GM12875 (cell line): ENCODE measurements around the gene STK32A.

Experiments used
- H3K4me3 ChIP-seq: one replicate; pipeline ENCODE4 v1.5.1; 2011; ENCODE audit warnings: low read depth, low read length, control low read depth
- TF ChIP-seq, protein P1 (sequence below): IDR thresholded peaks from 2 replicates; pipeline ENCODE4 v1.5.1; 2011; ENCODE audit warnings: low read depth, mild to moderate bottlenecking, control low read depth, inconsistent platforms, low read length, moderate library complexity, borderline replicate concordance; ENCODE audit not compliant: insufficient read depth

The STK32A gene

DNA sequence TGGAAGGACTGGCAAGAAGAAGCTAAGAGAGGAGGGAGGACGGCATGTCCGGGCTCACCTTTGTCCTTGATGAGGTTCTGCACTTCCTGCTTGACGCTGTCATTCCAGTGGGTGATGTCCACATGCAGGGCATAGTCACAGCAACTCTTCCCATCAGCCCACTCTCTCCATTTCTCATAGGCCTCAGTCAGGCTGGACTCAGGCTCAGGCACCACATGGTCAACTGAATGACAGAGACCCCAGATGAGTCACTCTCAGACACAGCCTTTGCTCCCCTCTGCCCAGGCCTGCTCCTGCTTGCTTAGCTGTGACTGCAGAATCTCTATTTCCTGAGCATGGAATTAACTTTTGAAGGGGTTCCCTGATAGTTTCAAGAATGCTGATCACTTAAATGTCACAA is 180.8 kb downstream of the STK32A start:
- TF ChIP-seq, protein P1, sequence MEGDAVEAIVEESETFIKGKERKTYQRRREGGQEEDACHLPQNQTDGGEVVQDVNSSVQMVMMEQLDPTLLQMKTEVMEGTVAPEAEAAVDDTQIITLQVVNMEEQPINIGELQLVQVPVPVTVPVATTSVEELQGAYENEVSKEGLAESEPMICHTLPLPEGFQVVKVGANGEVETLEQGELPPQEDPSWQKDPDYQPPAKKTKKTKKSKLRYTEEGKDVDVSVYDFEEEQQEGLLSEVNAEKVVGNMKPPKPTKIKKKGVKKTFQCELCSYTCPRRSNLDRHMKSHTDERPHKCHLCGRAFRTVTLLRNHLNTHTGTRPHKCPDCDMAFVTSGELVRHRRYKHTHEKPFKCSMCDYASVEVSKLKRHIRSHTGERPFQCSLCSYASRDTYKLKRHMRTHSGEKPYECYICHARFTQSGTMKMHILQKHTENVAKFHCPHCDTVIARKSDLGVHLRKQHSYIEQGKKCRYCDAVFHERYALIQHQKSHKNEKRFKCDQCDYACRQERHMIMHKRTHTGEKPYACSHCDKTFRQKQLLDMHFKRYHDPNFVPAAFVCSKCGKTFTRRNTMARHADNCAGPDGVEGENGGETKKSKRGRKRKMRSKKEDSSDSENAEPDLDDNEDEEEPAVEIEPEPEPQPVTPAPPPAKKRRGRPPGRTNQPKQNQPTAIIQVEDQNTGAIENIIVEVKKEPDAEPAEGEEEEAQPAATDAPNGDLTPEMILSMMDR, result no peak
- no peak overlapping the region for H3K4me3 ChIP-seq

DNA sequence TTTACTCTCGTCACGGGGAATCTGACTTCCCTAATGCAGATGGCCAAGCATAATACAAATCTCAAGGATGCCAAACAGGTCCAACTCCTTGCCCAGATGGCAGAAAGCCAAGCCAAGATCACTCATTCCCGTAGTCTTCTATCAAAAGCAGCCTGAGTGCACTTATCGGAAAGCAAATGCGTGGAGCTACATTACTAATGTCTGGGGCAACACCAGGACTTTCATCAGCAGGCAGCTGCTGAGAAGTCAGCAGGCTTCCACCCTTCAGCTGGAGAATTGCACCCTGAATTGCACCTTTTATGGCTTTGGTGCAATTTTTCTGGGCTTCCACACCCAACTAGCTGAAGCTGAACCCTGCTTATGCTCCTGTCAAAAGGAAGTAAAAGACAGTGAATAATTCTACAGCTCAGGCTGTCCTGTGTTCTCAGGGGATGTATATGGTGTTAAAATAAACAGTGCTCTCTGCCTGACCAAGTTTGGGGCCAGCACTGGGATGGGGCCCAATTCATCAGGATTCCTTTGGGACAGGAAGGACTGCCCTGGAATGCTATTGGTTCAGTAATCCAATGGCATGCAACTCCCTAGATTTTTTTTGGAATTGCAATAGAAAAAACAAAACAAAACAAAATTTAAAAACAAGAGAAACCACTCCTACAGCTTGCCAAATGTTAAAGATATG is 182.4 kb downstream of the STK32A start:
- no peak overlapping the region for H3K4me3 ChIP-seq

DNA sequence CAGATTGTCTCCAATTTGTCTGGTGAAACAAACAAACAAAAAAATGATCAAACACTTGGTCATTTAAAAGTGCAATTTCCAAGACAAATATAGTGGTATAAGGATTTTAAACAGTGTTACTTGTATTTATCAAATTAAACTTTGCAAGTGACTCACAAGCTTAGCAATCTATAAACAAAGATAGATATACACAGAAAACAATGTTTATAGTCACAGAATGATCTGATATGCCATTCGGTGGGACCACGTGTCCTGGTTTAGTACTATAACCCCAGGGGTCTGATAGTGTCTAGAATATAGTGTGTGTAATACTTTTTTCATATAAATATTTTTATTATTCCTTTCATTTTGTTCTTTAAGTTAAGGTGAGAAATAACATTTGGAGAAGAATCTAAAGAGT is 183.8 kb downstream of the STK32A start:
- no peak overlapping the region for H3K4me3 ChIP-seq
- TF ChIP-seq, protein P1, result no peak

More for the DNA sequence above, 182.4 kb downstream of the STK32A start:
- TF ChIP-seq, protein P1, result no peak

DNA sequence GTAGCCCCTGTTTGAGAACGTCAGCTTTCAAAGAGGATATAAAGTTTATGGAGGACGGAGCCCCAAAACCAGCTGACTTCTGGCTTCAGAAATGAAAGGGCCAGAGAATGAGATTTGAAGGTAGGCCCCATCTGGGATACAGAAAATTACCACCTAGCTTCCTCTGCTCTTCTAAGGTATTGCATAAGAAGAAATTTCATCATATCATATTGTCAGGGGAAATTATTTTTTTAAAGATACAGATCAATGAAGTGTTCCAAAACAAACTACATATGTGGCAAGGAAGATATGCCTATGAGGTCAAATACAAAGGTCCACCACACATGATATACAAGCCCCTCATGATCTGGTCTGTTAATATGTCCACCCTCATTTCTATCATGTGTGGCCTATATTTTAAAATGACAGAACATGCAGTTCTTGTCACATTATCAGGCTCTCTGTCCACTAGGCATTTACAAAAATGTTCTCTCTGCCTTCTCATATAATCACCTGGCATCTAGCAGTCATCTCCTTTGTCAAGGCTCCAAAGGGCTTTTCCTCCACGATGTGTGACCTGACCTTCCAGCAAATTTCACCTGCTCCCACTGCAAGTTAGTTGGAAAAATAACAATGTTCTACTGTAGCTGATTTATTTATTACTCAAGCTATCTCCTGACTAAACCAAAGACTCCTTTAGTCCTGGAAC is 192.0 kb downstream of the STK32A start:
- no peak overlapping the region for H3K4me3 ChIP-seq
- TF ChIP-seq, protein P1, result no peak

DNA sequence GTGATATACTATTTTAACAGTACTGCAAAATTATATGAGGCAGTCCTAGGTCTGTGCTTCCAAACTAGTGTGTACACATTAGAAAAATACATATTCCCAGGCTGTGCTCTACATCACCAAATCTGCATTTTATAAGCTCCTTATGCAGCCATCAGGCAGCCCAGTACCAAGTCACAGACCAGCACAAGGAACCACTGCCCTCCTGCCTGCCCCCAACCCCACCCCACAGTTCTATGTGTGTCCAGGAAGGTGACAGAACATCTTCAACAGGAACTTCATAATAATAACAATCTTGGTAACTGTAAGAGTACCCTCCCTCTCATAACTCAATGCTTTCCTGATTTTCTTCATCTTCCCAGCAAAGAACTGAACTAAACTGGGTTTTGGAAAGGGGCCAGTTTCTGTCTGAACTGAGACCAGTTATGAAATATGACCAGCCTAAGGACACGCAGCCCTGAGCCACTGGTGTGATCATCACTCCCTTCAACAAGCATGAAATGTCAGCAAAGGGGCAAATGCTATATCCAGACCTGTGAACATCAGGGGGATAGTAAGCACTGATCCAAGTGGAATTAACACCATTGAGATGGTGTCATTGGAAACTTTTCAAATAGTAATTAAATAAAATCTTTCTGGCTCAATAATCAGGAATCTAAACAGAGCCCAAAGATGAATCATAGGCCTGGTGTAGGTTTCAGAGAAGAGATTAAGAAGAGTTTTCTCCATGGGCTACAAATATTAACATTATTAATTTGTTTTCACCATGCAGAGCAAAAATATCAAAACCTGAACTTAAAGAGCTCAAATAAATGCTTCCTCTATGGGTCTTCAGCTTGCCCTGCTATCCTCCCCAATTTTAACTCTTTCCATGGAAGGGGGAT is 192.9 kb downstream of the STK32A start:
- no peak overlapping the region for H3K4me3 ChIP-seq
- TF ChIP-seq, protein P1, result no peak

DNA sequence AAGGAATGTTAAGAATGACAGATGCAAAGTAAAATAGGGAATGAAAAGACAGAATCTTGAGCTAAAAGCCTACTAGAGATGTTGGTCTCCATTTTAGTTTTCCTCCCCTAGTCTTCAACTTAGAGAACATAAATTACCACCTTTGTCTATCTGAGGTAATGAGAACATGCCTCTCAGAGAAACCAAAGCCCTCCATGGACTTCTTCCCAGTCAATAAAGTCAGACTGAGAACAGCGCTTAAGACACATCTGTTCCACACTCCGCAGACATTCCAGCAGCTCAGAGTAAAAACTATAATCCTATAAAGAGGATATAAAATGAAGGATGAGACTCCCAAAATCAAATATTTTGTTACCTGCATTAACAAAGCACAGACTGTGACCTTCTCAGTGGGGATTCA is 195.8 kb downstream of the STK32A start:
- TF ChIP-seq, protein P1, result no peak
- no peak overlapping the region for H3K4me3 ChIP-seq
